Measurements from ENCODE around the gene CCDC167. TPM values are rescaled to one million over a fixed set of nuclear protein-coding genes. Genes with fewer than 3 reads are reported as not detected.

Gene CCDC167
- total RNA-seq, 1 experiment from 2014 or later = 19.6 TPM

GRCh38 chr6:37524970-37525318 is 25.3 kb upstream of the CCDC167 start:
- 0 out of 2 replicates have a peak, but pooled peaks cover 2% of the 10 kb centered on the region for H3K4me1 ChIP-seq (ENCODE audit: low read length)
- no peak overlapping the region for H3K27ac ChIP-seq (ENCODE audit: low read length)
- H3K36me3 ChIP-seq (ENCODE audit: insufficient read depth, low read length) = no peaks in the 10 kb centered on the region
- H2AFZ ChIP-seq (ENCODE audit: low read length) = no peak overlapping the region
- no peaks in the 10 kb centered on the region for H3K79me2 ChIP-seq (ENCODE audit: low read length)
- no peaks in the 10 kb centered on the region for H3K9me2 ChIP-seq (replicated peaks; ENCODE audit: insufficient read depth, low read length)
- no peaks in the 10 kb centered on the region for H3K9me3 ChIP-seq (ENCODE audit: low read length)
- no peaks in the 10 kb centered on the region for H4K20me1 ChIP-seq (ENCODE audit: insufficient read depth, low read depth, low read length)
- no peaks in the 10 kb centered on the region for H3K27me3 ChIP-seq (ENCODE audit: low read length)
- H3K4me3 ChIP-seq (ENCODE audit: low read length) = no peak overlapping the region
- H3K9ac ChIP-seq (ENCODE audit: low read length) = no peak overlapping the region
- no peak for DNase-seq
- H3K4me2 ChIP-seq (ENCODE audit: low read depth, low read length, poor library complexity, severe bottlenecking) = no peak overlapping the region

GRCh38 chr6:37524025-37524969 is 24.6 kb upstream of the CCDC167 start:
- H3K4me2 ChIP-seq (ENCODE audit: low read depth, low read length, poor library complexity, severe bottlenecking) = no peak overlapping the region
- no peaks in the 10 kb centered on the region for H3K79me2 ChIP-seq (ENCODE audit: low read length)
- no peak overlapping the region for H2AFZ ChIP-seq (ENCODE audit: low read length)

GRCh38 chr6:37523412-37523811 is 23.7 kb upstream of the CCDC167 start:
- H3K9ac ChIP-seq (ENCODE audit: low read length) = no peak overlapping the region
- H3K4me1 ChIP-seq (ENCODE audit: low read length) = 0 out of 2 replicates have a peak, but pooled peaks cover 2% of the 10 kb centered on the region
- H3K4me2 ChIP-seq (ENCODE audit: low read depth, low read length, poor library complexity, severe bottlenecking) = no peak overlapping the region
- no peaks in the 10 kb centered on the region for H3K27me3 ChIP-seq (ENCODE audit: low read length)
- H4K20me1 ChIP-seq (ENCODE audit: insufficient read depth, low read depth, low read length) = no peaks in the 10 kb centered on the region
- no peak overlapping the region for H2AFZ ChIP-seq (ENCODE audit: low read length)
- H3K36me3 ChIP-seq (ENCODE audit: insufficient read depth, low read length) = no peaks in the 10 kb centered on the region
- H3K4me3 ChIP-seq (ENCODE audit: low read length) = no peak overlapping the region
- H3K9me3 ChIP-seq (ENCODE audit: low read length) = no peaks in the 10 kb centered on the region
- H3K27ac ChIP-seq (ENCODE audit: low read length) = no peak overlapping the region
- DNase-seq = no peak
- H3K9me2 ChIP-seq (replicated peaks; ENCODE audit: insufficient read depth, low read length) = no peaks in the 10 kb centered on the region
- no peaks in the 10 kb centered on the region for H3K79me2 ChIP-seq (ENCODE audit: low read length)

More at GRCh38 chr6:37524025-37524969, 24.6 kb upstream of the CCDC167 start:
- H3K4me1 ChIP-seq (ENCODE audit: low read length) = 0 out of 2 replicates have a peak, but pooled peaks cover 2% of the 10 kb centered on the region
- H3K27me3 ChIP-seq (ENCODE audit: low read length) = no peaks in the 10 kb centered on the region
- H3K9ac ChIP-seq (ENCODE audit: low read length) = no peak overlapping the region
- H3K9me2 ChIP-seq (replicated peaks; ENCODE audit: insufficient read depth, low read length) = no peaks in the 10 kb centered on the region
- no peaks in the 10 kb centered on the region for H4K20me1 ChIP-seq (ENCODE audit: insufficient read depth, low read depth, low read length)
- no peak for DNase-seq
- H3K9me3 ChIP-seq (ENCODE audit: low read length) = no peaks in the 10 kb centered on the region
- H3K36me3 ChIP-seq (ENCODE audit: insufficient read depth, low read length) = no peaks in the 10 kb centered on the region
- H3K4me3 ChIP-seq (ENCODE audit: low read length) = no peak overlapping the region
- no peak overlapping the region for H3K27ac ChIP-seq (ENCODE audit: low read length)

GRCh38 chr6:37522836-37523235 is 23.1 kb upstream of the CCDC167 start:
- Histone ChIP-seq H4K20me1 (ENCODE audit: insufficient read depth, low read depth, low read length) (no peaks in the 10 kb centered on the region), H3K4me3 (ENCODE audit: low read length) (no peak overlapping the region), H3K79me2 (ENCODE audit: low read length) (no peaks in the 10 kb centered on the region), H3K9me2 (replicated peaks; ENCODE audit: insufficient read depth, low read length) (no peaks in the 10 kb centered on the region), H3K4me2 (ENCODE audit: low read depth, low read length, poor library complexity, severe bottlenecking) (no peak overlapping the region), H3K27ac (ENCODE audit: low read length) (no peak overlapping the region), H3K9me3 (ENCODE audit: low read length) (no peaks in the 10 kb centered on the region), H3K36me3 (ENCODE audit: insufficient read depth, low read length) (no peaks in the 10 kb centered on the region), H2AFZ (ENCODE audit: low read length) (no peak overlapping the region), H3K27me3 (ENCODE audit: low read length) (no peaks in the 10 kb centered on the region), H3K4me1 (ENCODE audit: low read length) (0 out of 2 replicates have a peak, but pooled peaks cover 2% of the 10 kb centered on the region), H3K9ac (ENCODE audit: low read length) (no peak overlapping the region)
- DNase-seq = no peak

- DNase-seq = no peak
- no peaks in the 10 kb centered on the region for H4K20me1 ChIP-seq (ENCODE audit: insufficient read depth, low read depth, low read length)
- 0 out of 2 replicates have a peak, but pooled peaks cover 2% of the 10 kb centered on the region for H3K4me1 ChIP-seq (ENCODE audit: low read length)
- H3K9me3 ChIP-seq (ENCODE audit: low read length) = no peaks in the 10 kb centered on the region
- no peak overlapping the region for H3K27ac ChIP-seq (ENCODE audit: low read length)
- H2AFZ ChIP-seq (ENCODE audit: low read length) = no peak overlapping the region
- no peak overlapping the region for H3K4me3 ChIP-seq (ENCODE audit: low read length)
- H3K4me2 ChIP-seq (ENCODE audit: low read depth, low read length, poor library complexity, severe bottlenecking) = no peak overlapping the region
- H3K79me2 ChIP-seq (ENCODE audit: low read length) = no peaks in the 10 kb centered on the region
- H3K9ac ChIP-seq (ENCODE audit: low read length) = no peak overlapping the region
- H3K9me2 ChIP-seq (replicated peaks; ENCODE audit: insufficient read depth, low read length) = no peaks in the 10 kb centered on the region
- H3K27me3 ChIP-seq (ENCODE audit: low read length) = no peaks in the 10 kb centered on the region
- H3K36me3 ChIP-seq (ENCODE audit: insufficient read depth, low read length) = no peaks in the 10 kb centered on the region
Observed at GRCh38 chr6:37521674-37522073, 22.0 kb upstream of the CCDC167 start.

- Histone ChIP-seq H3K27ac (ENCODE audit: low read length) (no peak overlapping the region), H3K9me3 (ENCODE audit: low read length) (no peaks in the 10 kb centered on the region), H3K4me2 (ENCODE audit: low read depth, low read length, poor library complexity, severe bottlenecking) (no peak overlapping the region), H3K79me2 (ENCODE audit: low read length) (no peaks in the 10 kb centered on the region), H3K36me3 (ENCODE audit: insufficient read depth, low read length) (no peaks in the 10 kb centered on the region), H3K4me3 (ENCODE audit: low read length) (no peak overlapping the region), H3K4me1 (ENCODE audit: low read length) (peaks cover 5% of the 10 kb centered on the region; the same call in 1 of the 2 replicates), H3K9ac (ENCODE audit: low read length) (no peak overlapping the region), H3K9me2 (replicated peaks; ENCODE audit: insufficient read depth, low read length) (no peaks in the 10 kb centered on the region), H3K27me3 (ENCODE audit: low read length) (no peaks in the 10 kb centered on the region), H4K20me1 (ENCODE audit: insufficient read depth, low read depth, low read length) (no peaks in the 10 kb centered on the region), H2AFZ (ENCODE audit: low read length) (no peak overlapping the region)
- no peak for DNase-seq
Observed at GRCh38 chr6:37520926-37521325, 21.2 kb upstream of the CCDC167 start.

GRCh38 chr6:37519461-37519860 is 19.8 kb upstream of the CCDC167 start:
- H3K36me3 ChIP-seq (ENCODE audit: insufficient read depth, low read length) = no peaks in the 10 kb centered on the region
- H3K4me1 ChIP-seq (ENCODE audit: low read length) = peaks cover 3% of the 10 kb centered on the region; the same call in 1 of the 2 replicates
- no peak overlapping the region for H3K4me3 ChIP-seq (ENCODE audit: low read length)
- no peaks in the 10 kb centered on the region for H4K20me1 ChIP-seq (ENCODE audit: insufficient read depth, low read depth, low read length)
- no peak overlapping the region for H2AFZ ChIP-seq (ENCODE audit: low read length)
- DNase-seq = no peak
- no peaks in the 10 kb centered on the region for H3K79me2 ChIP-seq (ENCODE audit: low read length)
- H3K27me3 ChIP-seq (ENCODE audit: low read length) = no peaks in the 10 kb centered on the region
- no peaks in the 10 kb centered on the region for H3K9me3 ChIP-seq (ENCODE audit: low read length)
- no peak overlapping the region for H3K27ac ChIP-seq (ENCODE audit: low read length)
- H3K4me2 ChIP-seq (ENCODE audit: low read depth, low read length, poor library complexity, severe bottlenecking) = no peak overlapping the region
- no peaks in the 10 kb centered on the region for H3K9me2 ChIP-seq (replicated peaks; ENCODE audit: insufficient read depth, low read length)
- H3K9ac ChIP-seq (ENCODE audit: low read length) = no peak overlapping the region

- no peak for DNase-seq
- Histone ChIP-seq H3K27me3 (ENCODE audit: low read length) (no peaks in the 10 kb centered on the region), H3K36me3 (ENCODE audit: insufficient read depth, low read length) (no peaks in the 10 kb centered on the region), H3K4me3 (ENCODE audit: low read length) (no peak overlapping the region), H3K9me2 (replicated peaks; ENCODE audit: insufficient read depth, low read length) (no peaks in the 10 kb centered on the region), H3K9me3 (ENCODE audit: low read length) (no peaks in the 10 kb centered on the region), H2AFZ (ENCODE audit: low read length) (no peak overlapping the region), H3K4me2 (ENCODE audit: low read depth, low read length, poor library complexity, severe bottlenecking) (no peak overlapping the region), H3K27ac (ENCODE audit: low read length) (no peak overlapping the region), H3K4me1 (ENCODE audit: low read length) (peaks cover 3% of the 10 kb centered on the region; the same call in 1 of the 2 replicates), H3K9ac (ENCODE audit: low read length) (no peak overlapping the region), H3K79me2 (ENCODE audit: low read length) (no peaks in the 10 kb centered on the region), H4K20me1 (ENCODE audit: insufficient read depth, low read depth, low read length) (no peaks in the 10 kb centered on the region)
Observed at GRCh38 chr6:37518116-37518515, 18.4 kb upstream of the CCDC167 start.
